ENCODE data around the gene PDCD7.

DNA sequence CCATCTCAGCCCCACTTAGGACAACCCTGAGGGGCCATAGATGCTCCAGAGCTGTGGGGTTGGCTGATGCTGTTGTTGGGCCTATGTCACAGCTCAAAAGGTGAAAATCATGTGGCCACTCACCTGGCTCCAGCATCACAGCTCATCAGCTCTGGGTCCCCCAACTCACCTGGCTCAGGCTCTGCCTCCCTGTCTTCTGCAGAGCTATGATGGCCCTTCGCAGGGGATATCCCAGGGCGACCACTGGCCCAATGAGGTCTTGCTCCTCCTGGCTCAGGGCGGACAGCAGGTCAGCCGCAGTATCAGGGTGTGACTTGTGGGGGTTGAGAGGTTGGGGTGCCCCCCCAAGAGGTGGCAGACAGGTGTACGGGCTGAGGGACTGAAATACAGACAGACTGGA, 34.3 kb downstream of the PDCD7 start:
- TF ChIP-seq CTCF (IDR thresholded peaks at IDR 0.05; ENCODE audit: low read depth, low read length), result no peak
- TF ChIP-seq MAX (IDR thresholded peaks at IDR 0.05; ENCODE audit: low read depth, low read length), result no peak
- no peak for TF ChIP-seq POLR2A (IDR thresholded peaks at IDR 0.05; ENCODE audit: extremely low read depth, insufficient read length)
